Vagina (tissue), 2 donors: ENCODE results near the gene MMAA.

Source experiments
- CTCF ChIP-seq, 3 experiments: fragments of 450-650 bp in 2 of 3; fragments of 200-600 bp in 1 of 3; sonication (generic) in 1 of 3; IDR thresholded peaks; one replicate each; pipeline ENCODE4 v1.5.1; 2017 to 2019; ENCODE audit warnings: antibody characterized with exemption in 3 of 3, mild to moderate bottlenecking in 2 of 3, moderate library complexity in 2 of 3
- POLR2AphosphoS5 ChIP-seq, 2 donors: sonication (generic); formaldehyde crosslinking; IDR thresholded peaks; one replicate each; pipeline ENCODE4 v1.9.0; 2017; ENCODE audit warnings: antibody characterized with exemption in 2 of 2, mild to moderate bottlenecking in 2 of 2, low read depth in 1 of 2; ENCODE audit not compliant: insufficient read depth in 1 of 2

DNA sequence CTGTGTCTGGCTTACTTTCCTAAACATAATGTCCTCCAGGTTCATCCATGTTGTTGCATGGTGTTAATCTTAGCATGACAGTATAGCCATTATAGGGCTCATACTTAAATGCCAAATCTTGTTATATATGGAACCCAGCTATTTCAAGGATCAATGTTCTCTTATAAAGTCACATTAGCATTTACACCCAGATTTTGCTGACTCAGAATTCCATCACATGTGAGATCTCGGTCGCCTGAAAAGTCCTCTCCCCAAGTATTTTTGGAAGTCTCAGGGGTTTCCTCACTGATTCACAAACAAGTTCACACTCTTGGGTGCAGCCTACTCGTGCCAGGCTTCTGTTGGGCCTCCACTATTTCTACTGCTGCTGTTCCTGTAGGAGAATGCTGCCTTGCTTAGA, 40.9 kb downstream of the MMAA start:
- TF ChIP-seq CTCF (IDR thresholded peaks at IDR 0.05), result no peak
- TF ChIP-seq POLR2AphosphoS5 (IDR thresholded peaks at IDR 0.05; ENCODE audit: insufficient read depth in 1 of 2, low read depth in 1 of 2), result no peak
